Measurements from ENCODE around the gene NYNRIN. TPM values are rescaled to one million over a fixed set of nuclear protein-coding genes. Genes with fewer than 3 reads are reported as not detected.

NYNRIN gene
- total RNA-seq, 1 experiment from 2014 or later: 18.7 TPM

DNA sequence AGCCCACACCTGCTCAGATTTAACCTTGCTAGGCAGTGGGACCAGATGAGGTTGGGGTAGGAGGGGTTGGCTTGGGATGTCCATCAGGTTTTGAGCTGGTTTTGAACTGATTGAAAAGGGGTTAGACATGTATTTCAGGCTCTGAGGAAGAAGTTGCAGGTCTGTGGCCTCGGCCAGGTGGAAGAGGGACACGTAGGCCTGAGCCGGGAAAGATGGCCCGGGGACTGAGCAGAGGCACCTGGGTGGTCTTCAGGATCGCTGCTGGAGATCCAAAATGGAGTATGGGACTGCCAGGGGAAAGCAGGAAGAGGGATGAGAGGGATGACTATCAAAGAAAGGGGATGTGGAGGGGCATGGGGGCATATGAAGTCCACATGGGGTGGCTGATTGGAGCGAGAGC, 7.6 kb downstream of the NYNRIN start:
- Mint-ChIP-seq H3K4me1 (peaks cover 27 to 33% of the 10 kb centered on the region in 2 experiments), H3K27me3 (ENCODE audit: low read depth) (no peaks in the 10 kb centered on the region), H3K27ac (peak overlapping the region in 1 of 3 experiments; percentile 61; a peak in 1 of 7 replicates), H3K36me3 (ENCODE audit: insufficient read depth in 1 of 3, low read depth in 3 of 3) (peaks cover 0 to 12% (median 4%) of the 10 kb centered on the region in 3 experiments; a peak in 3 of 7 replicates), H3K9me3 (no peaks in the 10 kb centered on the region), H3K4me3 (no peak overlapping the region)
- TF ChIP-seq CTCF (conservative IDR thresholded peaks at IDR 0.05): no peak
- Histone ChIP-seq H3T11ph (ENCODE audit: low read length) (no peak overlapping the region), H2AK5ac (ENCODE audit: insufficient read length, low read length) (no peak overlapping the region), H3K9ac (ENCODE audit: extremely low read depth, insufficient read length, low read length) (no peak overlapping the region), H3K23me2 (ENCODE audit: insufficient read length, low read depth, low read length, poor library complexity, severe bottlenecking) (no peaks in the 10 kb centered on the region), H3K4me2 (ENCODE audit: insufficient read depth, insufficient read length, low read length) (no peak overlapping the region), H3K79me2 (ENCODE audit: insufficient read depth, low read length) (no peaks in the 10 kb centered on the region), H2BK12ac (ENCODE audit: insufficient read length, low read depth, low read length) (no peak overlapping the region), H3K9me3 (ENCODE audit: control insufficient read depth, low read depth, low read length) (no peaks in the 10 kb centered on the region), H3K4ac (ENCODE audit: low read depth, low read length) (no peak overlapping the region), H3K18ac (ENCODE audit: insufficient read length, low read depth, low read length) (no peak overlapping the region), H4K20me1 (ENCODE audit: control insufficient read depth, insufficient read depth, insufficient read length) (no peaks in the 10 kb centered on the region), H3K79me1 (ENCODE audit: insufficient read depth, low read depth, low read length, poor library complexity, severe bottlenecking) (no peaks in the 10 kb centered on the region), H2AFZ (ENCODE audit: low read length) (no peak overlapping the region), H3K56ac (ENCODE audit: insufficient read length, low read depth, low read length) (no peak overlapping the region), H2BK120ac (ENCODE audit: low read depth, low read length, poor library complexity, severe bottlenecking) (no peak overlapping the region), H3K27me3 (ENCODE audit: insufficient read depth, low read length) (no peaks in the 10 kb centered on the region), H4K8ac (replicated peaks; ENCODE audit: insufficient read length, low read depth, low read length) (no peak overlapping the region), H3K4me1 (ENCODE audit: insufficient read depth, low read length) (no peaks in the 10 kb centered on the region), H2BK20ac (ENCODE audit: low read depth, low read length, poor library complexity, severe bottlenecking) (no peak overlapping the region), H3K27ac (ENCODE audit: insufficient read length, low read depth, low read length) (no peak overlapping the region), H4K5ac (ENCODE audit: insufficient read length, low read depth, low read length) (no peak overlapping the region), H3K23ac (ENCODE audit: insufficient read length, low read depth, low read length) (no peak overlapping the region), H2BK15ac (ENCODE audit: low read depth, low read length) (no peak overlapping the region), H3K14ac (ENCODE audit: insufficient read depth, low read length) (no peak overlapping the region), H4K91ac (ENCODE audit: insufficient read length, low read depth, low read length) (no peak overlapping the region), H2BK5ac (ENCODE audit: insufficient read length, low read length) (no peak overlapping the region)
- peak; percentile 8 for DNase-seq
- no CpG with 5 or more reads among the region's 6 CpGs for WGBS (ENCODE audit: extremely low coverage, insufficient read length, low lambda C conversion rate)
